ENCODE results near the gene EDN3.

Gene EDN3

GRCh38 chr20:59291740-59292383 is 8.5 kb upstream of the EDN3 start:
- no peak for TF ChIP-seq GATA2 (IDR thresholded peaks at IDR 0.05; ENCODE audit: low read depth, low read length)
- no peak for TF ChIP-seq GATA3 (IDR thresholded peaks at IDR 0.05; ENCODE audit: low read depth, low read length)

DNA sequence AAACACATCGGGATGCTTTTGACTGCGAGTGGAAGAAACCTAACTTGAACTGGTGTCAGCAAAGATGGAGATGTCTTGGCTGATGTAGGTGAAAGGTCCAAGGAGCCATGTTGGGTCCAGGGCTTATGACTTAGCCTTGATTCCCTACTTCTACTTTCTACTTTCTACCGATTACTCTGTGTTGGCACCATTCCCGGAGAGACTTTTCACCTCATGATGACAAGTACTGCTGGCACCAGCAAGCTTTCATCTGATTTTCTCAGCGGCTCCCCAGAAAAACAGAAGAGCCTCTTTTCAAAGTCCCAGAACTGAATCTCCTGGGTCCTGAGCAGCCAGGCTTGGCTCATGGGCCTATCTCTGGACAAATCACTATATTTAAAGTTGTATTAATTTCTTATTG is 4.9 kb upstream of the EDN3 start:
- TF ChIP-seq GATA2 (IDR thresholded peaks at IDR 0.05; ENCODE audit: low read depth, low read length) (no peak), GATA3 (IDR thresholded peaks at IDR 0.05; ENCODE audit: low read depth, low read length) (no peak)

GRCh38 chr20:59297686-59298085 is 2.7 kb upstream of the EDN3 start:
- TF ChIP-seq GATA3 (IDR thresholded peaks at IDR 0.05; ENCODE audit: low read depth, low read length) (no peak), GATA2 (IDR thresholded peaks at IDR 0.05; ENCODE audit: low read depth, low read length) (no peak)

DNA sequence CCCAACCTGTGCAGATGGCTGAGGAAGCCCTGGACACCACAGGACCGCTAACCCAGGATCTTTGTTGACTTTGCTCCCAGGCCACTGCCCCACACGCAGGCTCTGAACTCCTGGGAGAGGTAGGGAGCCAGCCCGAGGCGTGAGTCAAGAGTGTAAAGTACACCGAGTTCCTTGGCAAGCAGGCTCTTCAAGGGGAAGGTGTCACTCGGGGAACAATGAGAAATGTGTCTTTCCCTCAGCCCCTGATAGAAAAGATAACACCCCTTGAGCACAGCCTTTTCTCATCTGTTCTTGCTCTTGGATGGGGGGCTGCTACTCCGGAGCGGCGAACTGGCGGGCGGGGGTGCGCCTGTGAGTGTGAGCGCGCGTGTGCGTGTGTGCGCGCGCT is 472 bp upstream of the EDN3 start:
- TF ChIP-seq GATA3 (IDR thresholded peaks at IDR 0.05; ENCODE audit: low read depth, low read length) (no peak), GATA2 (IDR thresholded peaks at IDR 0.05; ENCODE audit: low read depth, low read length) (no peak)

DNA sequence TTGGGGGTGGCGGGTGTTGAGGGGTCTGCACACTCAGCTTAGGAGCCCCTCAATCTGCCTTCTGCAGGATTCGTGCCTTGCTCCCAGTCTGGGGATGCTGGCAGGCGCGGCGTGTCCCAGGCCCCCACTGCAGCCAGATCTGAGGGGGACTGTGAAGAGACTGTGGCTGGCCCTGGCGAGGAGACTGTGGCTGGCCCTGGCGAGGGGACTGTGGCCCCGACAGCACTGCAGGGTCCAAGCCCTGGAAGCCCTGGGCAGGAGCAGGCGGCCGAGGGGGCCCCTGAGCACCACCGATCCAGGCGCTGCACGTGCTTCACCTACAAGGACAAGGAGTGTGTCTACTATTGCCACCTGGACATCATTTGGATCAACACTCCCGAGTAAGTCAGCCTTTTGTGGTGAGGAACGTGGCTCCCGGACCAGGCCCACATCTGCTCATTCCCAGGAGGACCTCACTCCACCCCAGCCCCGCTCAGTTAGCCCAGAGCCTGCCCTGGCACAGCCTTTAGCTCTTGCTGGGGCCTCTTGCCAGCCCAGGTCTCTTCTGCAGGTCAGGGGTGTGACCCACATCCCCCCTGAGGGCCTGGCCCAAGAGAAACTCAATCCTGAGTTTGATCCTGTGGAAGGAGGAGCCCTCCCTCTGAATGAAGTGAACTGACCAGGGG is 1.1 kb downstream of the EDN3 start:
- no peak for TF ChIP-seq GATA2 (IDR thresholded peaks at IDR 0.05; ENCODE audit: low read depth, low read length)

DNA sequence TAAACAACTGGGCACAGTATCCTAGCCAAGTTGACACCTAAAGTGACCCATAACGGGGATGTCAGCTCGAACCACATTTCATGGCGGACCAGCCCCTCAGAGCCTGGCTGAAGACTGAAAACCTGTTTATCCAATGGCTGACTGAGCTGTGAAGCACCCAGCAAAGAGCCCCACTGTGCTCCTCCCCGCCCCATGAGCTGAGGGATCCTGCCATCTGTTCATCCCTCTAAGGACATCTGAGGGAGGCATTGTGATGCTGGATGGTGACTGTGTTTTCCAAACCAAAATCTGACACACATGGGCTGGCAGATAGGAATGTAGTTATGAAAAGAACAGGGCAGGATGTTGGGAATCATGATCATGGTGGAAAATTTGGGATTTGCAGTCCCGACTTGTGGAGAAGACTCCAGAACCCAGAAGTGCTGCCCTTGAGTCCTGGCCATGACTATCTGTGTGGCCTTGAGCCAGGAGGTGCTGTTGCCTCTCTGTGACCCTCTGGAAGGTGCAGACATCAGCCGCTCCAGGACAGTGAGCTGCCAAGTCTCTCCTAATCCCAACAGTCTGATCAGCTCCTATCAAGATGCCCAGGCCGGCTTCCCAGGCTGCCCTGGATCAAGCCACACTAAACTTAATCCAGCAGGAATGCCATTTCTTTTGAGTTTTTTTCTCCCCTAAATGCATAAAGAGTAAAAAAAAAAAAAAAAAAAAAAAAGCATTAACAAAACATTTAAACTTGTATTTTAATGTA is 5.7 kb downstream of the EDN3 start:
- no peak for TF ChIP-seq GATA3 (IDR thresholded peaks at IDR 0.05; ENCODE audit: low read depth, low read length)
- TF ChIP-seq GATA2 (IDR thresholded peaks at IDR 0.05; ENCODE audit: low read depth, low read length) = no peak

DNA sequence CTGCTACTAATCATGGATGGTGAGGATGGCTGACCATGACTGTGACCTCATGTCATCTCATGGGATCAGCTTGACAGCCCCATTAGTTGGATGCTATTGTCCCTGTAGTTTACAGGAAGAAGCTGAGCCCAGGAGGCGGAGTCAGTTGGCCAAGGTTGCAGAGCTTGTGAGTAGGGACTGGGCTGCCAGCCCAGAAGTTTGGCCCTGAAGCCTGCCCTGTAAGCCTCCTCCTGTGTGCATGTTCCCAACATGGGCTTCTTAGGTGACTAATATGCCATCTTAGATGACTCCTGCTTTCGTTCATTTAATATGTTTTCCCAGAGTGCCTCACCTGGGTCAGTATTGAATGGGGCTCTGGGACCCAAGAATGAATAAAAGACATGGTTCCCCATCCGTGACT is 6.9 kb downstream of the EDN3 start:
- TF ChIP-seq GATA3 (IDR thresholded peaks at IDR 0.05; ENCODE audit: low read depth, low read length) (no peak), GATA2 (IDR thresholded peaks at IDR 0.05; ENCODE audit: low read depth, low read length) (no peak)

DNA sequence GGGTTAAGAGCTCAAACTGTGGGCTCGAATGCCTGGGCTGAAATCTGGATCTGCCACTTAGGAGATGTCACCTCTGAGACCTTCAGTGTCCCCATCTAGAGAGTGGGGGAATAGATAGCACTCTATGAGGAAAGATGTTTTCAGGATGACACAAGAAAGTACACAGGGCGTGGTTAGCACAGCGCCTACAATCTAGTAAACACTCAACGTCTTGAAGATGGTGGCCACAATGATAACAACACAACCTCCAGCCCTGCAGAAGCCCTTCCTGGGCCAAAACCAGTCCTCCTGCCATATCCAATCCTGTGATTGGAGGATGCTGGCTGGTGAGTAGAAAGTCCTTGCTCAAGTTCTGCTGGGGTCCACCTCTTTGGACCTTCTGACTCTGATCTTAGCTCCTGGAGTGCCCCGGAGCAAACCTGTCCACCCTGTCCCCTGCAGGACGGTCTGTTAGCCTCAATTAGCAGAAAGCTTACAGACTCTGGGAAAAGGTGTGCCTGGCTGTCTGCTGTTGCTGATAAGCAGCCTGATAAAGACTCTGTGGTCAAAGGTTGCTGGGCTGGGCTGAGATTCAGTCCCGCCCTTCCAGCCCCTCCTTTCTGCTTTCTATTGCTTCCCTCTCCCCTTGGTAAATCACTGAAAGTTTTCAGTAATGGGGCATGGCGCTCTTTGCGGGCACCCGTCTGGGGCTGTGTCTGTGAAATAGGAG is 8.2 kb downstream of the EDN3 start:
- TF ChIP-seq GATA3 (IDR thresholded peaks at IDR 0.05; ENCODE audit: low read depth, low read length) (no peak), GATA2 (IDR thresholded peaks at IDR 0.05; ENCODE audit: low read depth, low read length) (no peak)

DNA sequence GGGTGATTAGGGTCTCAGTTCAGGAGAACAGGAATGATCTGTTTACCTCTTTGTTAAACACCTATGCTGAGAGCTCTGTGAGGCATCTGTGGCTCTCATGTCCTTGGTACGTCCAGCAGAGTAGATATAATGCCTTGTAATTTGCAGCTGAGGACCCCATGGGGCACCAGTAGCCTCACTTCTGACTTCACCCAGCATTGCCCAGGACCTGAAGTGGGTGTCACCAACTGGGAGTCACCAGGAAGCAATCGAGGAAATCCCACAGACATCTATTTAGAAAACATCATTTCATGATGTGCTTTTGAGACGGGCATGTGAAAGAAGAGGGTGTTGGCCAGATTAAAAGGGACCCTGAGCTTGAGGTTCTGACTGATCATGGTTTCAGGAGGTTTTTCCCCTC is 8.8 kb downstream of the EDN3 start:
- TF ChIP-seq GATA2 (IDR thresholded peaks at IDR 0.05; ENCODE audit: low read depth, low read length) (no peak), GATA3 (IDR thresholded peaks at IDR 0.05; ENCODE audit: low read depth, low read length) (no peak)

- TF ChIP-seq GATA3 (IDR thresholded peaks at IDR 0.05; ENCODE audit: low read depth, low read length) = no peak
- TF ChIP-seq GATA2 (IDR thresholded peaks at IDR 0.05; ENCODE audit: low read depth, low read length) = no peak
Observed at GRCh38 chr20:59314997-59315396, 14.6 kb downstream of the EDN3 start.

GRCh38 chr20:59316911-59317731 is 16.7 kb downstream of the EDN3 start:
- TF ChIP-seq GATA3 (IDR thresholded peaks at IDR 0.05; ENCODE audit: low read depth, low read length) (no peak), GATA2 (IDR thresholded peaks at IDR 0.05; ENCODE audit: low read depth, low read length) (no peak)

DNA sequence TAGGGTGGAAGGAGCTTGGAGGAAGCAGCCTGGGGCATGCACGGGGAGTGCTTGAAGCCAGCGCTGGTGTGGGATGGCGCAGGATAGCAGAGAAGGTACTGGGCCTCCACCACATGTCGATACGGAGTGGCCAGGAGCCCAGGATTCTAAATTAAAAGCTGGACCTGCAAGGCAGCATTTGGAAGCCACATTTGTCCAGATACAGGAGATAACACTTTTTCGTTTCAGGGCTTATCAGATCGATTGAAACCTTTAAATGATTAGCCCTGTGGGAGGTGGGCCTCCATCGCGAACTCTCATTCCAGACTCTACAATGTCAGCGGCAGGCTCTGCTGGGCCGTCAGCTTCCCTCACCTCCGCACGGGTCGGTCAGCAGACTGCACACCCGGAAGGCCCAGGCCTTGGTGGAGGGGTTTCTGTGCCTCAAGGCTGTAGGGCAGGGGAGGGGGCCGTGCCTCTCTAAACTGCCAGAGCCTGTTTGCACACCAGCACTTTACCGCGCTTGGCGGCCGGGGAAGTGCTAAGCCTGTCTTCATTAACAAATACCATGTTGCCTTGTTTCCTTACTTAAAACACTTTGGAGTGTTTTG is 17.9 kb downstream of the EDN3 start:
- TF ChIP-seq GATA3 (IDR thresholded peaks at IDR 0.05; ENCODE audit: low read depth, low read length) (peak; percentile 79), GATA2 (IDR thresholded peaks at IDR 0.05; ENCODE audit: low read depth, low read length) (peak; percentile 86)

- TF ChIP-seq GATA2 (IDR thresholded peaks at IDR 0.05; ENCODE audit: low read depth, low read length) = no peak
- TF ChIP-seq GATA3 (IDR thresholded peaks at IDR 0.05; ENCODE audit: low read depth, low read length) = no peak
Observed at GRCh38 chr20:59318803-59319202, 18.4 kb downstream of the EDN3 start.

Data from SH-SY5Y (cell line).